GM18870 (cell line): ENCODE data around the gene CSAD.
A peak's percentile ranks its signal among the peaks of the same experiment; 100 is the strongest.
"Not testable (repeated sequence)": the region's sequence is repeated elsewhere in the genome, so short reads cannot be mapped to it uniquely, and the experiment has no call there.

ENCODE experiments used
- ATAC-seq: cut with Tn5 transposase; IDR thresholded peaks from one replicate; pipeline ENCODE4 v1.9.1; 2021; ENCODE audit warnings: moderate library complexity; ENCODE audit not compliant: unreplicated experiment

CSAD gene

GRCh38 chr12:53218551-53219291 is 38.0 kb upstream of the CSAD start:
- no peak for ATAC-seq

GRCh38 chr12:53217931-53218307 is 37.2 kb upstream of the CSAD start:
- no peak for ATAC-seq

DNA sequence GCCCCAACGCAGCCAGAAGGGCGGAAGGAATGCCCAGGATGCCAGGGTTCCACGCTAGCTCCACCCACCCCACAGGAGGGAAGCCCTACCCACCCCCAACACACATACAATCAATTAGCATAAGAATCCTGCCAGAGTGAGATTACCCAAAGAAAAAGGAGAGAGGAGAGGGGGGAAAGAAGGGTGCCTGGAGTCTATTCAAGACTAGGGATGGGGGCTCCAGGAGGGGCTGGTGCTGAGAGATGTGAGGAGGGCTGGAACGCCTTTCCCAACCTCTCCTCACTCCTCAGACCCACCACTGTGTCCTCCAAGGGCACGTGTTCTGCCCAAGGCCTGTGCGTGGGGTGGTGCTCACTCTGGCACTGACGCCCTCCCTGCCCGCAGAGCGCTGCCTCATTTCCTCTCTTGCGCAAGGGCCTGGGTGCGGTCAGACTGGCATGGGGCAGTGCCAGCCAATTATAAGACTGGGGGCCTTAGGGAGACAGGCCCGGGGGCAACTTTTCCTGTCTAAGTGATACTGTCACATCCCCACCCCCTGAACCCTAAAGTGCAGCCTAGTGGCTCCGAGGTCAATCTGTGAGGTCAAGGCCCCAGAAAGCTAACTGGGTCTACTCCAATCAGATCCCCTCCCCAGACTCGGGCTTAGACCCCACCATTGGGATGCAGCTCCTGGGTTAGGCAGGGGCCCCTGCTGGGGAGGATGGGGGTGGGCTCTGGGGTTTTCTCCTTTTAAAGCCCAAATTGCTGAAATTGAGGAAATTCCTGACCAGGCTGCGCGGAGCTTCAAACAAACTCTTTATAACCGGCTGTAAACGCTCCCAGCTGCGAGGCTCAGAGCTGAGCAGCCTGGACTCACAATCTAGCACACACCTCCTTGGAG is 36.6 kb upstream of the CSAD start:
- ATAC-seq = no peak

- no peak for ATAC-seq
Observed at GRCh38 chr12:53215497-53215896, 34.8 kb upstream of the CSAD start.

- no peak for ATAC-seq
Observed at GRCh38 chr12:53214687-53215455, 34.1 kb upstream of the CSAD start.

DNA sequence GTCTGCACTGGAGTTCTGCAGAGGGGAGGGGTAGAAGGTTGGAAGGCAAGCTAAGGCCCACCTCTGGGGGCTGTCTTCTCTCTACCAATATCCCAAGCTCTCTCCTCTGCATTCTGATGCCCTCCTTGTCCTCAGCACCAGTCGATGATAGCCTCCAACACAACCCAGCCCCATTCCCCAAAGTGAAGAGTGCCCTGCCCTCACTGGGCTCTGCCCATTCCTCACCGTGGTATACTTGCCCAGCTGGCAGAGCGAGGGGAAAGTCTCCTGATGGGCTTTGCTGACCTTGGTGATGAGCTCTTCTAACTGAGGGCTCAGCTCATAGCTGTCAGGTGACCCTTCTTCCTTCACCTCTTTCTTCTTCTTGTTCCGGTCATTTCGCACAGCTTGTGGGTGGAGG is 33.5 kb upstream of the CSAD start:
- no peak for ATAC-seq

GRCh38 chr12:53213348-53213747 is 32.6 kb upstream of the CSAD start:
- ATAC-seq = no peak

DNA sequence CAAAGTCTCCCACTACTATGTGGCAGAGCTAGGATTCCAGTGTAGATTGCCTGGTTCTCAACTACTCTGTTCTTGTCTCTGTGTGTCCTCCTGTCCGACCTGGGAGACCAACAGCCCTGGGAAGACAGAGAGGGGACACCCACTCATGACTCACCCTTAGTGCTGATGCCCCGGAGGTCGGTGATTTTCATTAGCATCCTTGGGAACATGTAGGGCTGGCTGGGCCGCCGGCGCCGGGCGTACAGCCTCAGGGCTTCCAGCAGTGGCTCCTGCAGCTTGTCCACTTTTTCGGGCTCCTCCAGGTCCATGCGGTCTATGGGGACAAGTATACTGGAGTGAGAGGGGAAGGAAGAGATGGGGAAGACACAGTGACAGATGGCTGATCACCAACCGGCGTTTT is 32.2 kb upstream of the CSAD start:
- ATAC-seq = no peak

- no peak for ATAC-seq
Observed at GRCh38 chr12:53211476-53212381, 31.0 kb upstream of the CSAD start.

- ATAC-seq = no peak
Observed at GRCh38 chr12:53210843-53211242, 30.1 kb upstream of the CSAD start.

DNA sequence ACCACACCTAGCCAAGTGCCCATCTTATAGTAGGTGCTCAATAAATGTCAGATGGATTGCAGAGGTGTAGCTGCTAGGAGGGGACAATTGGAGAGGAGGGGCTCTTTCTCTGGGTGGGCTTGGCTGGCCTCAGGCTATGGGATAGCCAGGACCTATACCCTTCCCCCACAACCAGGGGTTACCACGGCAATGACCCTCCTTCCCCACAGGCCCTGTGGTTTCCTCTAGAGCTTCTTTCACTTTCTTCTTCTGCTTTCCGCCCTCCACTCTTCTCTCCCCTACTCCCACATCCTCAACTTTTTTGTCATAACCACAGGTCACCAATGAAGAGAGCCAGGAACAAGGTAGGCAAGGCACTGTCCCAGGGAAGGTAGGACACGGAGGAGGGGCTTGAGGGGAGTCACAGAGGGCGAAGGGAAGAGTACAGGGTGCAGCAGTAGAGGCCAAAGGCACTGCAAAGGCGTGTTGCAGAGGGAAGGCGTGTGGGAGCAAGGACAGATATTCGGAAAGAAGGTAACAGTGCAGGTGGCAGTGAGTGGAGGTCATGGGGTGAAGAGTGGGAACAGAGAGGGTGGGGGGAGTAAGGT is 28.2 kb upstream of the CSAD start:
- peak; percentile 39 for ATAC-seq

DNA sequence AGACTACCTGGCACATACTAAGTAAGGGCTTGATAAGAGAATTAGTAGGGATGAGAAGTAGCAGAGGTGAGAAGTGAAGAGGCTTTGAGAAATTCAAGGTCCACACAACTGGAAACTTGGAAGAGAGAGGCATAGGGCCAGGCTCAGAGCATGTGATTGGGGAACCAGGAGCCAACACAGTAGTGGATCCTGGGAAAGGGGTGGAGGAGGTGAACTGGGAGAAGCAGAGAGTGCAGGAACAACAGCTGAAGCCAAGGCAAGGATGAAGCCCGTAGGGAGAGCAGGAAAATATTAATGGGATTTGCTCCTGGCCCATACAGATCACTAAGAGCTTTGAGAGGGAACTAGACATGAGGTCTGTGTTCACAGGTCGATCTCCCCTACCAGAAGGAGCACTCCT is 27.7 kb upstream of the CSAD start:
- no peak for ATAC-seq

GRCh38 chr12:53207042-53207441 is 26.3 kb upstream of the CSAD start, which contains the start of gene ITGB7:
TSS of gene ITGB7 (minus strand) at chr12:53207251. CDS start at chr12:53200443, 6,808 bp downstream.
- no peak for ATAC-seq

DNA sequence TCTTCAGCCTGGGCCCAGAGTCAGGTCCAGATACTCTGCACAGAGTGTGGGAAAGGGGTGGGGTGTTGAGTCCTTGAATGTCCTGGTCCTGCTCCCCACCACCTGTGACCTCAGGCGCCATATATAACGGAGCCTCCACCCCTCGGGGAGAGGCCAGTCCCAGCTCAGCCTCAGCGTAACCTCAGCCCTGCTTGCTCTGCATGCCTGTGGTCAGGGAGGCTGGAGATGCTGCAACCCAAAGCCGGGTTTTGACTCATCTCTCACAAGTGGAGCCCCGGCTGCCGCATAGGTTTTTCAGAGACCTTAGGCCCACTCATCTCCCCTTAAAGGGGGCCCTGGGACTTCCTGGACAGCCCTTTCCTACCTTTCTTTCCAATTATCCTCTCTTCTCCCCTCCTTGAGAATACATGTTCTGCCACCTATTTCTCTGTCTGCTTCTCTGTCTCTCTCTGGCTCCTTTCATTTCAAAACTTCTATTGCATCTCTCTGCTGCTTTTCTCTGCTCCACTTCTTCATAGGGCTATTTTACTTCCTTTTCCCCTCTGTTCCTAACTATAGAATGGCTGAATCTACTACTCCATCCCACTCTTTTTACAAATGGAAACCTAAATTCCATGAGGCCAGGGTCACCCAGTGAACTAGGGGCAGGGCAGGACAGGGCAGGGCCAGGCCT is 25.2 kb upstream of the CSAD start:
- peak; percentile 56 for ATAC-seq

DNA sequence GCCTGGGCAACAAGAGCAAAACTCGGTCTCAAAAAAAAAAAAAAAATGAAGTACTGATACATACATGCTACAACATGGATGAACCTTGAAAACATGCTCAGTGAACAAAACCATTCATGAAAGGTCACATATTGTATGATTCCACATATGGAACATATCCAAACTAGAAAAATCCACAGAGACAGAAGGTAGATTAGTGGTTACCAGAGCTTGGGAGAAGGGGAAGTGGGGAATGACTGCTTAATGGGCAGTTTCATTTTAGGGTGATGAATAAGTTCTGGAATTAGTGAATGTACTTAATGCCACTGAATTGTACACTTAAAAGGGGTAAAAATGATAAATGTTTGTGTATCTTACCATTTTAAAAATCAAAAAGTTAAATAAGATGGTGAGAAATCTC is 23.6 kb upstream of the CSAD start:
- no peak for ATAC-seq

DNA sequence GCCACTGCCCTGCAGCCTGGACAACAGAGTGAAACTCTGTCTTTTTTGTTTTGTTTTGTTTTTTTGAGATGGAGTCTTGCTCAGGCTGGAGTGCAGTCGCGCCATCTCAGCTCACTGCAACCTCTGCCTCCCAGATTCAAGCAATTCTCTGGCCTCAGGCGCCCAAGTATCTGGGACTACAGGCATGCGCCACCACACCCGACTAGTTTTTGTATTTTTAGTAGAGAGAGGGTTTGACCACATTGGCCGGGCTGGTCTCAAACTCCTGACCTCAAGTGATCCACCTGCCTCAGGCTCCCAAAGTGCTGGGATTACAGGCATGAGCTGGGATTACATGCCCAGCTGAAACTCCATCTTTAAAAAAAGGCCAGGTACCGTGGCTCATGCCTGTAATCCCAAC is 21.6 kb upstream of the CSAD start:
- ATAC-seq = not testable (repeated sequence)

GRCh38 chr12:53201639-53202038 is 20.9 kb upstream of the CSAD start:
- no peak for ATAC-seq

DNA sequence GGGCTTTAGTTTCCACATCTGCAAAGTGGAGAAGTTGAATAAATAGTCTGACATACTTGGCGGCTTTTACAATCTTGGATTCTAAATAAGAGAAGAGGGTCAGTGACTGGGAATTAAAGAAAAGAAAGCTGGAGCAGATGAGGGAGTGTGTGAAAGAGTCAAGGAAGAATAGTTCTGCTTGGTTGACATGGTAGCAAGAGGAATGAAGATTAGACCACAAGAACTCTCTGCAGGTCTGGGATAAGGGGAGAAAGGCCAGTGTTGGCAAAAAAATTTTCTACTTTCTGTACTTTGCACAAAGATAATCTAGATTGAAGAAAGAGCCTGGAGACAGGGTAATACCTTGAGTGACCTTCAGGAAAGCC is 20.4 kb upstream of the CSAD start:
- ATAC-seq = no peak

DNA sequence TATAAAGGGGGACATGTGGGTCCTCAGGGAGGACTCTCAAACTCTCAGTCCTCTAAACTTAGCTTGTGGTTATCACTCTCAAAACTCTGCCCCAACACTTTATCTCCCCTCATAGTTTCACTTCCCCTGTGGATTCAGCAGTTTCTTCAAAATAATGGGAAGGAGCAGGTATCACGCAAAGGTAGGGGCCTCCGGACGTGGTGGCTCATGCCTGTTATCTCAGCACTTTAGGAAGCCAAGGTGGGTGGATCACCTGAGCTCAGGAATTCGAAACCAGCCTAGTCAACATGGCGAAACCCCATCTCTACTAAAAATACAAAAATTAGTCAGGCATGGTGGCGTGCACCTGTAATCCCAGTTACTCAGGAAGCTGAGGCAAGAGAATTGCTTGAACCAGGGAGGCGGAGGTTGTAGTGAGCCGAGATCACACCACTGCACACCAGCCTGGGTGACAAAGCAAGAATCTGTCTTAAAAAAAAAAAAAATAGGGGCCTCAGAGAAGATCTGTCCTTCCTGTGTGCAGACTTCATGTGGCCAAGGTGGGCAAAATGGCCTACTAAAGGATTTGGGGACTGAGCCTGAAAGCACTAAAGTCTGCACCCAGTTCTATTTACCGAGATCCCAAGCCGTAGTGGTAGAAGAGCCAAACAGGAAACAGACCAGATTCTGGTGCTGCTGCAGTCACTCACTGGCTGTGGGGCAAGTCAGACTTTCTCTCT is 19.9 kb upstream of the CSAD start:
- ATAC-seq = peak; percentile 44
